Caco-2 (cell line): ENCODE measurements around the gene ZNF585A. TPM values are rescaled to one million over a fixed set of nuclear protein-coding genes. Genes with fewer than 3 reads are reported as not detected.
"Not testable (repeated sequence)": the region's sequence is repeated elsewhere in the genome, so short reads cannot be mapped to it uniquely, and the experiment has no call there.

Experiments used
- BruUV-seq: library from RNA; stranded (reverse); fragments of 400-500 nt; replicated peaks from 2 replicates; lab custom pipeline; 2021; lab: Mats Ljungman, UMichigan
- CTCF ChIA-PET: fragments of 300-600 bp; sonication (Branson Sonifier 250); formaldehyde crosslinking; loops from one replicate; lab custom pipeline; 2022; ENCODE audit warnings: antibody characterized with exemption; lab: Charles Lee
- POLR2A ChIA-PET: fragments of 300-600 bp; sonication (Branson Sonifier 250); formaldehyde crosslinking; loops from one replicate; lab custom pipeline; 2022; ENCODE audit warnings: antibody characterized with exemption; lab: Charles Lee
- DNase-seq, 2 experiments: peaks; one replicate each; pipeline versions ENCODE4 v3.0.0 to v3.0.0-alpha.2; 2020 to 2022
- H3K27me3 ChIP-seq: replicated peaks from 2 replicates; pipeline ENCODE4 v1.6.0; 2011; ENCODE audit warnings: low read length; ENCODE audit not compliant: control insufficient read depth, insufficient read depth
- H3K36me3 ChIP-seq: 2 replicates; pipeline ENCODE4 v1.5.1; 2011; ENCODE audit warnings: low read length; ENCODE audit not compliant: control insufficient read depth, insufficient read depth
- H3K4me1 ChIP-seq: fragments of 250-450 bp; sonication (Bioruptor Pico); 2 replicates; pipeline ENCODE4 v1.5.1; 2020; ENCODE audit warnings: mild to moderate bottlenecking
- H3K4me3 ChIP-seq: 2 replicates; pipeline ENCODE4 v1.5.1; 2011; ENCODE audit warnings: low read depth, mild to moderate bottlenecking, control low read depth, low read length
- H3K9me3 ChIP-seq: fragments of 250-450 bp; sonication (Bioruptor Pico); 2 replicates; pipeline ENCODE4 v1.5.1; 2020; ENCODE audit warnings: mild to moderate bottlenecking, moderate library complexity
- H3K27ac Mint-ChIP-seq: one replicate; pipeline ENCODE4 v1.8.0; 2022; ENCODE audit warnings: mixed read lengths; ENCODE audit not compliant: unreplicated experiment
- H3K27me3 Mint-ChIP-seq: one replicate; pipeline ENCODE4 v1.8.0; 2022; ENCODE audit warnings: mixed read lengths; ENCODE audit not compliant: insufficient read depth, unreplicated experiment
- H3K36me3 Mint-ChIP-seq: one replicate; pipeline ENCODE4 v1.8.0; 2022; ENCODE audit warnings: mild to moderate bottlenecking, mixed read lengths; ENCODE audit not compliant: insufficient read depth, unreplicated experiment
- H3K4me1 Mint-ChIP-seq: one replicate; pipeline ENCODE4 v1.8.0; 2022; ENCODE audit warnings: low read depth, mixed read lengths; ENCODE audit not compliant: unreplicated experiment
- H3K4me3 Mint-ChIP-seq: one replicate; pipeline ENCODE4 v1.8.0; 2022; ENCODE audit warnings: mild to moderate bottlenecking, moderate library complexity, mixed read lengths; ENCODE audit not compliant: unreplicated experiment
- H3K9me3 Mint-ChIP-seq: one replicate; pipeline ENCODE4 v1.8.0; 2022; ENCODE audit warnings: mixed read lengths; ENCODE audit not compliant: unreplicated experiment
- intact Hi-C: fragments of 100-400 bp; cut with micrococcal nuclease; formaldehyde crosslinking; loops from one replicate; pipeline ENCODE4 v1.10.0; 2022; ENCODE audit not compliant: unreplicated experiment
- total RNA-seq: library from RNA; stranded (reverse); gene quantifications from 2 replicates; pipeline ENCODE4 v1.2.3, GENCODE V29; 2022
- TF ChIP-seq, protein P1 (sequence below), 2 experiments: fragments of 200-600 bp in 1 of 2; IDR thresholded peaks; 1 replicate in 1 of 2; 2 replicates in 1 of 2; pipeline versions ENCODE4 v1.5.1 to v1.8.0; 2011 to 2022; ENCODE audit warnings: antibody characterized with exemption in 1 of 2, control low read depth in 1 of 2, inconsistent platforms in 1 of 2, low read depth in 1 of 2, low read length in 1 of 2, mild to moderate bottlenecking in 1 of 2, moderate library complexity in 1 of 2; ENCODE audit not compliant: insufficient read depth in 1 of 2, severe bottlenecking in 1 of 2, unreplicated experiment in 1 of 2

Gene ZNF585A
- total RNA-seq, 1 experiment from 2014 or later, result 7.3 TPM

DNA sequence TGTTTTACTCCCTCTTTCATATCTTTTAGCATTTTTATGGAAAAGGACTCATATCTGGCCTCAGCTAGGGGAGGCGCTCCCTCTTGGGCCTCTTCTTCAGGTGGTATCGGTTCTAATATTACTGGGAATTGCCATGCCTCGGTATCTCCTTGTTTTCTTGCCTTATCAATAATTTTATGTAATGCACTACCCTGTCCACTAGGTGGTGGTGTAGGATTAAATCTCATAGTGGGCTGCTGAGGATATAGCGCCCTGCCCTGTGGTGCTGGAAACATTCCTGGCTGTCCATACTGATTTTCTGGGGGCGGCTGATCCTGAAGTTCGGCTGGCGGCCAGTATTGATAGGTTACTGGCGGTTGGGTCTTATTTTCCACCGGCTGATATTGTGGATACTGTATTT, 58.5 kb downstream of the ZNF585A start:
- POLR2A ChIA-PET, result no interaction called here
- H3K4me3 ChIP-seq, result no peak overlapping the region
- no peak for DNase-seq
- H3K4me1 Mint-ChIP-seq, result no peaks in the 10 kb centered on the region
- no peaks in the 10 kb centered on the region for H3K27me3 ChIP-seq
- H3K4me1 ChIP-seq, result no peaks in the 10 kb centered on the region
- no TSS peak for BruUV-seq
- H3K36me3 Mint-ChIP-seq, result peaks cover 12% of the 10 kb centered on the region
- H3K36me3 ChIP-seq, result no peaks in the 10 kb centered on the region; the same call in none of the 2 replicates
- H3K9me3 Mint-ChIP-seq, result peaks cover 45% of the 10 kb centered on the region
- no peaks in the 10 kb centered on the region for H3K27me3 Mint-ChIP-seq
- H3K9me3 ChIP-seq, result peaks cover 8% of the 10 kb centered on the region; the same call in 1 of the 2 replicates
- CTCF ChIA-PET, result no interaction called here
- no peak overlapping the region for H3K27ac Mint-ChIP-seq
- TF ChIP-seq, protein P1, sequence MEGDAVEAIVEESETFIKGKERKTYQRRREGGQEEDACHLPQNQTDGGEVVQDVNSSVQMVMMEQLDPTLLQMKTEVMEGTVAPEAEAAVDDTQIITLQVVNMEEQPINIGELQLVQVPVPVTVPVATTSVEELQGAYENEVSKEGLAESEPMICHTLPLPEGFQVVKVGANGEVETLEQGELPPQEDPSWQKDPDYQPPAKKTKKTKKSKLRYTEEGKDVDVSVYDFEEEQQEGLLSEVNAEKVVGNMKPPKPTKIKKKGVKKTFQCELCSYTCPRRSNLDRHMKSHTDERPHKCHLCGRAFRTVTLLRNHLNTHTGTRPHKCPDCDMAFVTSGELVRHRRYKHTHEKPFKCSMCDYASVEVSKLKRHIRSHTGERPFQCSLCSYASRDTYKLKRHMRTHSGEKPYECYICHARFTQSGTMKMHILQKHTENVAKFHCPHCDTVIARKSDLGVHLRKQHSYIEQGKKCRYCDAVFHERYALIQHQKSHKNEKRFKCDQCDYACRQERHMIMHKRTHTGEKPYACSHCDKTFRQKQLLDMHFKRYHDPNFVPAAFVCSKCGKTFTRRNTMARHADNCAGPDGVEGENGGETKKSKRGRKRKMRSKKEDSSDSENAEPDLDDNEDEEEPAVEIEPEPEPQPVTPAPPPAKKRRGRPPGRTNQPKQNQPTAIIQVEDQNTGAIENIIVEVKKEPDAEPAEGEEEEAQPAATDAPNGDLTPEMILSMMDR (IDR thresholded peaks at IDR 0.05; ENCODE audit: insufficient read depth in 1 of 2, low read depth in 1 of 2, low read length in 1 of 2, severe bottlenecking in 1 of 2, unreplicated experiment in 1 of 2), result peak in 1 of 2 experiments; percentile 40
- H3K4me3 Mint-ChIP-seq, result no peak overlapping the region
- intact Hi-C loops, result no loop called here

GRCh38 chr19:37111753-37112152, 60.7 kb downstream of the ZNF585A start:
- H3K36me3 ChIP-seq, H3K4me3 ChIP-seq, CTCF ChIA-PET, POLR2A ChIA-PET, H3K4me1 Mint-ChIP-seq, H3K27ac Mint-ChIP-seq, H3K4me1 ChIP-seq, H3K27me3 Mint-ChIP-seq, H3K4me3 Mint-ChIP-seq, BruUV-seq, intact Hi-C loops, H3K9me3 ChIP-seq, H3K27me3 ChIP-seq: not testable (repeated sequence)
- DNase-seq, result peak in 1 of 2 experiments; percentile 21
- peaks cover 34% of the 10 kb centered on the region for H3K9me3 Mint-ChIP-seq
- TF ChIP-seq, protein P1 (IDR thresholded peaks at IDR 0.05; ENCODE audit: insufficient read depth in 1 of 2, low read depth in 1 of 2, low read length in 1 of 2, severe bottlenecking in 1 of 2, unreplicated experiment in 1 of 2), result peak; percentile 6 to 35
- H3K36me3 Mint-ChIP-seq, result peaks cover 11% of the 10 kb centered on the region

GRCh38 chr19:37104135-37104534, 68.4 kb downstream of the ZNF585A start:
- H3K36me3 Mint-ChIP-seq, H3K27me3 Mint-ChIP-seq, POLR2A ChIA-PET, intact Hi-C loops, H3K4me1 Mint-ChIP-seq, CTCF ChIA-PET, H3K27ac Mint-ChIP-seq, H3K27me3 ChIP-seq, BruUV-seq, H3K36me3 ChIP-seq, DNase-seq, H3K4me1 ChIP-seq, H3K4me3 ChIP-seq, H3K4me3 Mint-ChIP-seq: not testable (repeated sequence)
- H3K9me3 Mint-ChIP-seq, result peaks cover 26% of the 10 kb centered on the region
- H3K9me3 ChIP-seq, result peaks cover 19% of the 10 kb centered on the region

GRCh38 chr19:37098570-37098969, 73.9 kb downstream of the ZNF585A start:
- ChIA-PET CTCF (no interaction called here), POLR2A (no interaction called here)
- Mint-ChIP-seq H3K27ac (no peak overlapping the region), H3K4me3 (no peak overlapping the region), H3K4me1 (no peaks in the 10 kb centered on the region), H3K36me3 (peaks cover 15% of the 10 kb centered on the region), H3K27me3 (no peaks in the 10 kb centered on the region), H3K9me3 (peaks cover 50% of the 10 kb centered on the region)
- no peaks in the 10 kb centered on the region for H3K27me3 ChIP-seq
- TF ChIP-seq, protein P1 (IDR thresholded peaks at IDR 0.05; ENCODE audit: insufficient read depth in 1 of 2, low read depth in 1 of 2, low read length in 1 of 2, severe bottlenecking in 1 of 2, unreplicated experiment in 1 of 2), result no peak
- no peak overlapping the region for H3K4me3 ChIP-seq
- H3K36me3 ChIP-seq, result no peaks in the 10 kb centered on the region
- H3K4me1 ChIP-seq, result no peaks in the 10 kb centered on the region
- peaks cover 16% of the 10 kb centered on the region for H3K9me3 ChIP-seq
- BruUV-seq, result no TSS peak
- intact Hi-C loops, result no loop called here
- DNase-seq, result no peak
